Measurements from ENCODE around the gene ARHGAP15.

ARHGAP15 gene

GRCh38 chr2:143171817-143172216, 42.6 kb downstream of the ARHGAP15 start:
- DNase-seq: no peak

- DNase-seq: no peak
These were observed 46.2 kb downstream of the ARHGAP15 start for GRCh38 chr2:143175438-143175837.

- DNase-seq: no peak
These were observed 47.4 kb downstream of the ARHGAP15 start for GRCh38 chr2:143176606-143177005.

GRCh38 chr2:143177096-143177786, 48.0 kb downstream of the ARHGAP15 start:
- no peak for DNase-seq

DNA sequence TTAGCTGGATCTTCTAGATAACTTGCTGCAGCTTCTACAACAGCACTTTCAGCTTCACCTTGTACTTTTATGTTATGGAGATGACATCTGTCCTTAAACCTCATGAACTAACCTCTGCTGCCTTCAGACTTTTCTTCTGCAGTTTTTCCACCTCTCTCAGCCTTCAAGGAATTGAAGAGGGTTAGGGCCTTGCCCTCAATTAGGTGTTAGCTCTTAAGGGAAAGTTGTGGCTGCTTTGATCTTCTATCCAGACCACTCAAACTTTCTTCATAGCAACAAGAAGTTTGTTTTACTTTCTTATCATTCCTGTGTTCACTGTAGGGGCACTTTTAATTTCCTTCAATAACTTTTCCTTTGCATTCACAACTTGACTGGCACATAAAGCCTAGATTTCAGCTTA, 52.3 kb downstream of the ARHGAP15 start:
- no peak for DNase-seq

- DNase-seq: no peak
These were observed 53.4 kb downstream of the ARHGAP15 start for GRCh38 chr2:143182649-143183048.

- DNase-seq: no peak
These were observed 54.7 kb downstream of the ARHGAP15 start for GRCh38 chr2:143183804-143184463.

DNA sequence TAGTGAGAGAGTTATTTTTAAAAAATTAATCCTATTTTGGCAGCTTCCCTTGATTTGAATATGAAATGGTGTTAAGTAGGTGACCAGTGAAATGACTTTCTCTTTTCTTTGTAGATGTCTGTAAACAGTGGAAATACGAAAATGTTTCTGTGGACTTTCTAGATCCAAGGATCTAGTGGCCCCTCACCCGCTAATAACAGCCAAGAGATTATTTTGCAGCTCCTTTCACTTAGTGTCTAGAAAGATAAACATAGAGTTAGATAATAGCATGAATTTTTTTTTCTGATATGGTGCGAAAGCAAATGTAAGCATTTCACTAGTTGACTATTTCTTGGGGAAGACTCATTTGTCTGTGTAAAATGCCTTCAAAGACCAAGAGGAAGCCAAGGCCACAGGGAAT, 57.7 kb downstream of the ARHGAP15 start:
- no peak for DNase-seq

DNA sequence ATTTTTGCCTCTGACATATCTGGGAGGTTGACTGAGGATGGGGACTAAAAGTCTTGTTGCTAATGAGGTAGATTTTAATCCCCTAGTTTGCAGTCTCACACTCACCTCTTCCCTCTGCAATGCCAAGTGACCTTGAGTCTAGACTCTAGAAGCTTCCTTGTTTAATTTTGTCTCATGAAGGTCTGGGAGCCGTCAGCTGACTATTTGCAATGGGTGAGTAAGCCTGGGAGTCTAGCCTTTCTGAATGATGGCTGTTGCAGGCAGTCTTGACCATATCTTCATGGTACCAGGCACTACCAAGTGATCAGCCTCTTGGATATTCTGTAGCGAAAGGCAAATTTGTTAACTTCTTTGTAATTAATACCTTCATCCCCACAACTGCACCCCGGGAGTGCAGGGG, 61.2 kb downstream of the ARHGAP15 start:
- DNase-seq: no peak

DNA sequence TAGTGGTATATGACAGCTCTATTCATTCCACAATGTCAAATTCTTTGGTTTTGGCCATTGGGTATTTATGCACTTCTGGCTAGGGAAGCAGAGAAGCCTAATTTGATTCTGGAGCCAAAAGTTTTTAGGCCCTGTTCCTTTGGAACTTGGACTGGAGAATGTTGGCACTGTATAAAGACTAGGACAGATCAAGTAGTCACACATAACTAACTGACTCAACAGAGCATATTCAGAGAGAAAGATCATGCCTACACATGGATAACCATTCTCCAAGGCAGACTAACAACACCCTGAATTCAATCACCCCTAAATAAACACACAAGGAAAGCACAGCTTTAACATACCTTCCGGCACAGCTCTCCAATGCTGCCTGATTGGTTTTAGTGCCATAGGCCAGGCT, 62.9 kb downstream of the ARHGAP15 start:
- no peak for DNase-seq

GRCh38 chr2:143192716-143193115, 63.5 kb downstream of the ARHGAP15 start:
- no peak for DNase-seq

DNA sequence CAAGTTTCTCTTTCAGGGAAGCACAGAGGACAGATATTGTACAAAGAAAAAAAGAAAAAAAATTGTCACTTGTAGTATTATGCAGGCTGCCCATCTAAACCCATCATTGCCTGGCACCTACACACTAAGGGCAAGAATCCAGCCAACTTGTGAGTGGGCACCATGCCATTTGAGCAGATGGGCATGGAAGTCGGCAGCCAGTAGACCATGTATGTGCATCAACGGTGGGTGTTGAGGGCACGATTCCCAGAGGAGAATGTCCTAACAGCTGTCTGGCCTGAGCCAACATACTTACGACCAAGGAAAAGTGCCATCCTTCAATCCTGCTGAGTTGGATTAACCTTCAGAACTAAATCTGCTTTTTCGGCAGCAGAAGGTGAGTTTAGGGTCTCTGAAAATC, 63.9 kb downstream of the ARHGAP15 start:
- no peak for DNase-seq

GRCh38 chr2:143195511-143195910, 66.3 kb downstream of the ARHGAP15 start:
- no peak for DNase-seq

DNA sequence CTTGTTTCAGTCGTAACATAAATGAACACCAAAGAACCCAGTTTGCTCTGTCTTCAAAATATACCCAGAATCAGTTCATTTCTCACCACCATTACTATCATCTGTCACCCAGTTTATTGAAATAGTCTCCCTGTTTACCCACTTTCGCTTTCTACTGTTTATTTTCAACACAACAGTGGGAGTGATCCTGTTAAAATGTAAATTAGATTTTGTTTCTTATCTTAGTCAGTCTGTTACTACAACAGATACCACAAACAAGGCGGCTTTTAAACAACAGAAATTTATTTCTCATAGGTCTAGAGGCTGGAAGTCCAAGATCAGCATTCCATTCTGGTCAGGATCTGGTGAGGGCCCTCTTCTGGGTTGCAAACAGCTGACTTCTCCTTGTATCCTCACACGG, 74.8 kb downstream of the ARHGAP15 start:
- no peak for DNase-seq

GRCh38 chr2:143205106-143205764, 76.0 kb downstream of the ARHGAP15 start:
- no peak for DNase-seq

- DNase-seq: no peak
These were observed 80.6 kb downstream of the ARHGAP15 start for GRCh38 chr2:143209570-143210445.

DNA sequence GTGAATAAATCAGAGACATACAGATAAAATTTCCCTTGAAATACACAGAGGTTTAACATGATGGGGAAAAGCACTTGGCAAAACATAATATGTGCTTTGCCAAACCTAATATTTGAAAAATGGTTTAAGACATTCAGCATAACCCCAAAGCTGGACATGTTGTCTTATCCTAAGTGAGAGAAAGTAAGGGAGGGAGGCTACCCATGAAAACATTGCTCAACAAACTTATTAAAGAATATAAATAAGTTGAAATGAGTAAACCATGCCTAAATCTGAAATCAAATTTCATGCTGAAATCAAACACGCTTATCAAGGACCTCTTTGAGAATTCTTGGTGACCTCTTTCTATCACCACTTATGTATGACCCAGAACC, 81.2 kb downstream of the ARHGAP15 start:
- no peak for DNase-seq

GRCh38 chr2:143217512-143218115, 88.4 kb downstream of the ARHGAP15 start:
- no peak for DNase-seq

DNA sequence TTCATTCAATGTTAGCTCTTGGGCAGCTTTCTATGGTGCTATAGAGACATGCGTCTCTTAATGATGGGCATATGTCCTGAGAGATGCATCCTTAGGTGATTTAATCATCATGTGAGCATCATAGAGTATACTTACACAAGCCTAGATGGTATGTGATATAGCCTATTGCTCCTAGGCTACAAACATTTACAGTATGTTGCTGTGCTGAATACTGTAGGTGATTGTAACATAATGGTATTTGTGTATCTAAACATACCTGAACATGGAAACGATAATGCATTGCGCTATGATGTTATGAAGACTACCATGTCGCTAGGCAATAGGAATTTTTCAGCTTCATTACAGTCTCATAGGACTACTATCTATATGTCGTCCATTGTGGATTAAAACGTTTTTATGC, 89.4 kb downstream of the ARHGAP15 start:
- DNase-seq: no peak

DNA sequence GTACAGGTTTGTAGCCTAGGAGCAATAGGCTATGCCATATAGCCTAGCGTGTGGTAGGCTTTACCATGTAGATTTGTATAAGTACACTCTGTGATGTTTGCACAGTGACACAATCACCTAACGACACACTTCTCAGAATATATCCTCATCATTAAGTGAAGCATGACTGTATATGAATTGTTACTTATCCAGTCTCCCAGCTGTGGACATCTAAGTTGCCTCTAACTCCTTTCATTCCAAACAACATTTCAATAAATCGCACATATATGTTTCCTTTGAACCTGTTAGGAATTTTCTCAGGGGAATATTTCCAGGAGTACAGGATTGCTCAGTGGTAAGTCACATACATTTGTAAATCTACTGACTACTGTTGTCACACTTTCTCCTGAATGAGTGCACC, 90.0 kb downstream of the ARHGAP15 start:
- DNase-seq: no peak

GRCh38 chr2:143223556-143223955, 94.3 kb downstream of the ARHGAP15 start:
- DNase-seq: no peak

GRCh38 chr2:143225931-143226330, 96.7 kb downstream of the ARHGAP15 start:
- DNase-seq: no peak

Data from right kidney (tissue), 1 donor.